Measurements from ENCODE around the gene KLB.
A peak's percentile ranks its signal among the peaks of the same experiment; 100 is the strongest.
"Not testable (repeated sequence)": the region's sequence is repeated elsewhere in the genome, so short reads cannot be mapped to it uniquely, and the experiment has no call there.

KLB gene

GRCh38 chr4:39365830-39366771 is 40.6 kb upstream of the KLB start, which contains the start of gene RFC1:
Gene RFC1 (minus strand): TSS chr4:39366362. CDS start chr4:39366241, 121 bp downstream.
- POLR2A ChIA-PET (ENCODE audit: low non-redundant PET): no interaction called here
- CTCF ChIA-PET: interaction anchor here (0.6 to 1.0 kb wide), 3 partner anchors 12 to 130 kb away, joined by 3 to 6 read pairs (median 4); no protein-coding TSS in a partner anchor
- DNase-seq (ENCODE audit: low spot score): peak; percentile 82
- H3K27ac ChIP-seq: peak within 1 kb of the TSS; percentile 85
- no peak for TF ChIP-seq CTCF (conservative IDR thresholded peaks at IDR 0.05; ENCODE audit: low read depth)

- H3K27ac ChIP-seq: no peak overlapping the region
- no peak for DNase-seq (ENCODE audit: low spot score)
- no peak for TF ChIP-seq CTCF (conservative IDR thresholded peaks at IDR 0.05; ENCODE audit: low read depth)
- CTCF ChIA-PET: interaction anchor here (0.7 kb wide), 1 partner anchor 95 kb away, joined by 3 read pairs; no protein-coding TSS in a partner anchor
- POLR2A ChIA-PET (ENCODE audit: low non-redundant PET): interaction anchor here (0.7 kb wide), 1 partner anchor 669 kb away, joined by 4 read pairs; no protein-coding TSS in a partner anchor
Observed at GRCh38 chr4:39367166-39367565, 39.6 kb upstream of the KLB start.

- no peak overlapping the region for H3K27ac ChIP-seq
- ChIA-PET CTCF (no interaction called here), POLR2A (ENCODE audit: low non-redundant PET) (no interaction called here)
- TF ChIP-seq CTCF (conservative IDR thresholded peaks at IDR 0.05; ENCODE audit: low read depth): no peak
- no peak for DNase-seq (ENCODE audit: low spot score)
Observed at GRCh38 chr4:39369301-39369700, 37.4 kb upstream of the KLB start.

GRCh38 chr4:39371209-39371608 is 35.5 kb upstream of the KLB start:
- CTCF ChIA-PET: interaction anchor here (0.6 kb wide), 1 partner anchor 700 kb away, joined by 4 read pairs; no protein-coding TSS in a partner anchor
- DNase-seq (ENCODE audit: low spot score); POLR2A ChIA-PET (ENCODE audit: low non-redundant PET); H3K27ac ChIP-seq: not testable (repeated sequence)

GRCh38 chr4:39375478-39375877 is 31.3 kb upstream of the KLB start:
- H3K27ac ChIP-seq: no peak overlapping the region
- DNase-seq (ENCODE audit: low spot score): no peak
- ChIA-PET POLR2A (ENCODE audit: low non-redundant PET) (no interaction called here), CTCF (interaction anchor here (0.6 to 0.7 kb wide), 2 partner anchors 75 to 136 kb away, joined by 3 to 4 read pairs; no protein-coding TSS in a partner anchor)
- TF ChIP-seq CTCF (conservative IDR thresholded peaks at IDR 0.05; ENCODE audit: low read depth): no peak

GRCh38 chr4:39383690-39384089 is 23.0 kb upstream of the KLB start:
- ChIA-PET CTCF (interaction anchor here (0.6 to 0.7 kb wide), 2 partner anchors 109 to 249 kb away, joined by 3 to 5 read pairs; no protein-coding TSS in a partner anchor), POLR2A (ENCODE audit: low non-redundant PET) (no interaction called here)
- no peak overlapping the region for H3K27ac ChIP-seq
- DNase-seq (ENCODE audit: low spot score): no peak
- TF ChIP-seq CTCF (conservative IDR thresholded peaks at IDR 0.05; ENCODE audit: low read depth): no peak

- ChIA-PET CTCF (no interaction called here), POLR2A (ENCODE audit: low non-redundant PET) (no interaction called here)
- DNase-seq (ENCODE audit: low spot score): no peak
- TF ChIP-seq CTCF (conservative IDR thresholded peaks at IDR 0.05; ENCODE audit: low read depth): no peak
- no peak overlapping the region for H3K27ac ChIP-seq
Observed at GRCh38 chr4:39384563-39384962, 22.2 kb upstream of the KLB start.

All from RWPE1 (cell line).